Activated CD4-positive, alpha-beta T cell treated with anti-CD3 and anti-CD28 coated beads, Interleukin-2, amount 10 ng/mL, durations not matched to agents 7 days and 5 days (primary cell): ENCODE data around the gene SRP68. TPM values are rescaled to one million over a fixed set of nuclear protein-coding genes. Genes with fewer than 3 reads are reported as not detected.

Experiments
- CTCF ChIA-PET: fragments of 350-600 bp; sonication (Branson Sonifier 250); formaldehyde crosslinking; loops from one replicate; lab custom pipeline; 2021; ENCODE audit warnings: antibody characterized with exemption; lab: Charles Lee
- POLR2A ChIA-PET: fragments of 350-600 bp; sonication (Branson Sonifier 250); formaldehyde crosslinking; loops from one replicate; lab custom pipeline; 2021; ENCODE audit warnings: antibody characterized with exemption; lab: Charles Lee
- DNase-seq: peaks from one replicate; pipeline ENCODE4 v3.0.0-alpha.2; 2020
- H3K27ac Mint-ChIP-seq: one replicate; pipeline ENCODE4 v1.8.0; 2021; ENCODE audit warnings: mild to moderate bottlenecking, moderate library complexity, mixed read lengths
- H3K27me3 Mint-ChIP-seq: one replicate; pipeline ENCODE4 v1.8.0; 2021; ENCODE audit warnings: mixed read lengths
- H3K36me3 Mint-ChIP-seq: one replicate; pipeline ENCODE4 v1.8.0; 2021; ENCODE audit warnings: low read depth, mixed read lengths
- H3K4me1 Mint-ChIP-seq: one replicate; pipeline ENCODE4 v1.8.0; 2021; ENCODE audit warnings: mixed read lengths
- H3K4me3 Mint-ChIP-seq: one replicate; pipeline ENCODE4 v1.8.0; 2021; ENCODE audit warnings: mild to moderate bottlenecking, moderate library complexity, mixed read lengths
- H3K9me3 Mint-ChIP-seq: one replicate; pipeline ENCODE4 v1.8.0; 2021; ENCODE audit warnings: mixed read lengths
- total RNA-seq, 2 experiments: library from RNA; stranded (reverse); gene quantifications; one replicate each; pipeline ENCODE4 v1.2.3, GENCODE V29; 2021

Gene SRP68
- total RNA-seq, 2 experiments from 2014 or later: 91.3 to 96.0 TPM

GRCh38 chr17:76017481-76018339 lies 54.6 kb downstream of the SRP68 start:
- CTCF ChIA-PET: interaction anchor here (0.6 to 2.8 kb wide), 6 partner anchors 9 to 298 kb away, joined by 3 to 7 read pairs (median 5); partner anchors contain the start of gene EVPL
- Mint-ChIP-seq H3K4me3 (no peak overlapping the region), H3K4me1 (peaks cover 5% of the 10 kb centered on the region), H3K9me3 (no peaks in the 10 kb centered on the region), H3K27me3 (no peaks in the 10 kb centered on the region), H3K36me3 (no peaks in the 10 kb centered on the region), H3K27ac (no peak overlapping the region)
- POLR2A ChIA-PET: no interaction called here
- DNase-seq: no peak

DNA sequence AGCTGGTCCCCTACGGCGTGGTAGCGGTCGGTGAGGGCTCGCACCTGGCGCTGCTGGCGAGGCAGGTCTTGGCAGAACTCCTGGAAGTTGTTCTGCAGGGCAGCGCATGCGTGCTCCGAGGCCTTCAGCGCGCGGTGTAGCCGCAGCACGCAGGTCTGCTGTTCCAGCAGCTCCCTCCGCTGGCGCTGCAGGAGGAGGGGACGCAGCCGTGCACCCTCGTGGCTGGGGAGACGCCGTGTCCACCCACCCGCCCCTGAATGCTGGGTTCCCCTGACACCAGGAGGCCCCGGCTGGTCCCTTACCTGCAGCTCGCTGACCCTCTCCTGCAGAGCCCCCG lies 57.4 kb downstream of the SRP68 start:
- DNase-seq: no peak
- no peaks in the 10 kb centered on the region for H3K36me3 Mint-ChIP-seq
- POLR2A ChIA-PET: interaction anchor here (0.9 kb wide), 1 partner anchor 21 kb away, joined by 3 read pairs; no protein-coding TSS in a partner anchor
- no peaks in the 10 kb centered on the region for H3K9me3 Mint-ChIP-seq
- CTCF ChIA-PET: interaction anchor here (0.8 to 2.3 kb wide), 27 partner anchors 10 to 383 kb away, joined by 3 to 31 read pairs (median 4); partner anchors contain the start of genes CDK3, EXOC7, SRP68 and WBP2
- no peaks in the 10 kb centered on the region for H3K27me3 Mint-ChIP-seq
- H3K4me1 Mint-ChIP-seq: peaks cover 5% of the 10 kb centered on the region
- no peak overlapping the region for H3K27ac Mint-ChIP-seq
- no peak overlapping the region for H3K4me3 Mint-ChIP-seq

GRCh38 chr17:76014100-76014924 lies 58.0 kb downstream of the SRP68 start:
- Mint-ChIP-seq H3K4me3 (no peak overlapping the region), H3K27me3 (no peaks in the 10 kb centered on the region), H3K4me1 (peaks cover 5% of the 10 kb centered on the region), H3K27ac (peak overlapping the region; percentile 62), H3K36me3 (no peaks in the 10 kb centered on the region), H3K9me3 (no peaks in the 10 kb centered on the region)
- peak; percentile 84 for DNase-seq
- ChIA-PET POLR2A (interaction anchor here (0.9 kb wide), 1 partner anchor 21 kb away, joined by 3 read pairs; no protein-coding TSS in a partner anchor), CTCF (interaction anchor here (0.6 to 2.3 kb wide), 37 partner anchors 9 to 384 kb away, joined by 3 to 31 read pairs (median 4); partner anchors contain the start of genes CDK3, EXOC7, SPHK1 and SRP68)

DNA sequence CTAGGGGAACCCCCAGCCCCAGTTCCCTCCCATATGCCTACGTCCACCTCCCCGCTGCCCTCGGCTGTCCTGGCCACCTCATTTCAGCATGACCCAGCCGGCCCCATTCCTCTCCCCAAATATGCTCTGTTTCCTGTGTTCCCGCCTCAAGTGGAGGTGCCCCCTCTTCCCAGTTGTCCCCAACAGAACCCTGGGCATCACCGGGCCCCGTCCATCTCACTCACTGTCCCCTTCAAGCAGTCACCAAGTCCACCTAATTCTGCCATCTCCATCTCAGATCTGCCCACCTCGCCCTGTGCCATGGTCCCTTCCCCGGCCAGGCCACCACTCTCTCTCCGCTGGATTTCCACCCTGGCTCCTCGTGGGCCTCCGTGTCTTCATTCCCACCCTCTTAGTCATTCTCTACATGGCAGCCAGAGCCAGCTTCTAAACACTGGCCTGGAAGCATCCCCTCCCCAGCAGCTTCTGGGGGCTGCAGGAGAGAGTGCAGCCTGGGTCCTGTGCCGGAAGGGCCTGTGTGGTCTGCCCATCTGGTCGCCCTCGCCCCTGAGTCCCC lies 58.9 kb downstream of the SRP68 start:
- CTCF ChIA-PET: interaction anchor here (0.6 to 2.3 kb wide), 25 partner anchors 8 to 371 kb away, joined by 3 to 31 read pairs (median 4); partner anchors contain the start of genes CDK3, SPHK1 and WBP2
- Mint-ChIP-seq H3K9me3 (no peaks in the 10 kb centered on the region), H3K27me3 (no peaks in the 10 kb centered on the region), H3K4me1 (peaks cover 5% of the 10 kb centered on the region), H3K36me3 (no peaks in the 10 kb centered on the region), H3K27ac (peak overlapping the region; percentile 64), H3K4me3 (no peak overlapping the region)
- POLR2A ChIA-PET: no interaction called here
- DNase-seq: no peak

DNA sequence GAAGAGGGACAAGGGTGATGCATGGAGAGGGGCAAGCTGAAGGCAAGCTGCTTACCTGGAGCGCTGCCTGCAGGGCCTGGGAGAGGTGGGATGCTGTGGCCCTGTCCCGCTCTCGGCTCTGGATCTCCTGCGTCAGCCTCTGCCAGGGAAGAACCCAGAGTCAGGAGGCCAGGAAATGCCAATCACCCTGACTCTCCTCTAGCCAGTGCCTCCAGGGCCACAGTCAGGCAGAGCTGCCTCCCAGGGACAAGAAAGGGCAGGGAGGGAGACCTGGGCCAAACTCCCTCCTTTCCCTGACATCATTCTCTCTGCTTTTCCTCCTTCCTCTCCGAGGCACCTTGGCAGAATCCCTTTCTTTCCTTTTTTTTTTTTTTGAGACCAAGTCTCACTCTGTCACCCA lies 60.4 kb downstream of the SRP68 start:
- ChIA-PET CTCF (interaction anchor here (0.6 to 5.0 kb wide), 5 partner anchors 12 to 387 kb away, joined by 3 to 29 read pairs (median 4); partner anchors contain the start of gene CDK3), POLR2A (no interaction called here)
- Mint-ChIP-seq H3K27me3 (no peaks in the 10 kb centered on the region), H3K4me3 (no peak overlapping the region), H3K9me3 (no peaks in the 10 kb centered on the region), H3K27ac (peak overlapping the region; percentile 41), H3K36me3 (no peaks in the 10 kb centered on the region), H3K4me1 (peaks cover 5% of the 10 kb centered on the region)
- no peak for DNase-seq

DNA sequence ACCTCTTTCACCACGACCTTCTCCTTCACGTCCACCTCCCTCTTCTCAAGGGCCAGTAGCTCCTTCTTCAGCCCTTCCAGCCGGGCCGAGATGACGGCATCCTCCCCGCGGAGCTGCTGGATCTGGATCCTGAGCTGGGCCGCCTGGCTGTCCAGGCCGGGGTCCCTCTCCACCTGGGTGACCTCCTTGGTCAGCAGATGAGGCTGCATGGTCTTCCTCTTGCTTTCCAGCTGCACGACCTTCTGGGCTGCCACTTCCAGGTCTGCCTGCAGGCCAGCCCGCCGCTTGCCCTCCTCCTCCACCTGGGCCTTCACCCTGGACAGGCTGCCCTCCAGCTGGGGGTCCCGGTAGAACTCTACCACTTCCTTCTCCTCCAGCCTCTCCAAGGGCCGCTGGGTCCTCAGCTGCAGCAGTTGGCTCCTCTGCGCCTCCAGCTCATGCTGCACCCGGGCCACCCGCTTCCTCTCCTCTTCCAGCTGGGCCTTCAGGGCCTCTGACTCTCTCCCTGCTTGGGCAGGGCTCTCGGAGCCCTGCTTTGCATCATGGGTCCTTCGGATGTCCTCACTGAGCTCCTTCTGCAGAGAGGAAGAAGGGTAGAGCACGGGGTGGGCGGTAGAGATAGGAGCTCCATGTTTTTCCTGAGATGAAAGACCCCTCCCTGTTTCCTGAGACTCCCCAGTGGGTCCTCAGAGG lies 62.2 kb downstream of the SRP68 start:
- H3K9me3 Mint-ChIP-seq: no peaks in the 10 kb centered on the region

DNA sequence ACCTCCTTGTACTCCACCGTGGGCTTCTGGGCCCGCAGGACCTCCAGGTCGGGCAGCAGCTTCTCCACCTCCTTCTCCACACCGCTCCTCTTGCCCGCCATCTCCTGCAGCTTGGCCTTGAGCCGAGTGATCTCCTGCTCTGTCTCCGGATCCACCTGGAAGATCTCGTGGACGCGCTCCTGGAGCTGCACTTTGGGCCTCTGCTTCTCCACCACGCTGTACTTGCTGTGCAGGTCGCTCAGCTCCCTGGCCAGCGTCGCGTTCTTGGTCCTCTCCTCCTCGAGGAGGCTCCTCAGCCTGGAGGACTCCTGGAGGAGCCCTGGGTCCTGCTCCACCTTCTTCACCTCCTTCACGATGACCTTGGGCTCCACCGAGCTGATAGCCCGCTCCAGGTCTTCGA lies 62.9 kb downstream of the SRP68 start:
- ChIA-PET CTCF (interaction anchor here (0.6 to 5.0 kb wide), 4 partner anchors 9 to 428 kb away, joined by 3 to 29 read pairs (median 9); partner anchors contain the start of genes CDK3 and MRPL38), POLR2A (no interaction called here)
- no peaks in the 10 kb centered on the region for H3K9me3 Mint-ChIP-seq
- DNase-seq: no peak
- no peak overlapping the region for H3K27ac Mint-ChIP-seq
- H3K4me3 Mint-ChIP-seq: no peak overlapping the region
- H3K36me3 Mint-ChIP-seq: no peaks in the 10 kb centered on the region
- H3K27me3 Mint-ChIP-seq: no peaks in the 10 kb centered on the region
- H3K4me1 Mint-ChIP-seq: peaks cover 7% of the 10 kb centered on the region

More for the DNA sequence above, 62.2 kb downstream of the SRP68 start:
- no peaks in the 10 kb centered on the region for H3K36me3 Mint-ChIP-seq
- H3K27me3 Mint-ChIP-seq: no peaks in the 10 kb centered on the region
- H3K4me1 Mint-ChIP-seq: peaks cover 7% of the 10 kb centered on the region
- no peak overlapping the region for H3K4me3 Mint-ChIP-seq
- DNase-seq: no peak
- H3K27ac Mint-ChIP-seq: no peak overlapping the region
- ChIA-PET CTCF (interaction anchor here (0.5 to 5.0 kb wide), 5 partner anchors 10 to 540 kb away, joined by 3 to 29 read pairs (median 5); partner anchors contain the start of gene CDK3), POLR2A (no interaction called here)

DNA sequence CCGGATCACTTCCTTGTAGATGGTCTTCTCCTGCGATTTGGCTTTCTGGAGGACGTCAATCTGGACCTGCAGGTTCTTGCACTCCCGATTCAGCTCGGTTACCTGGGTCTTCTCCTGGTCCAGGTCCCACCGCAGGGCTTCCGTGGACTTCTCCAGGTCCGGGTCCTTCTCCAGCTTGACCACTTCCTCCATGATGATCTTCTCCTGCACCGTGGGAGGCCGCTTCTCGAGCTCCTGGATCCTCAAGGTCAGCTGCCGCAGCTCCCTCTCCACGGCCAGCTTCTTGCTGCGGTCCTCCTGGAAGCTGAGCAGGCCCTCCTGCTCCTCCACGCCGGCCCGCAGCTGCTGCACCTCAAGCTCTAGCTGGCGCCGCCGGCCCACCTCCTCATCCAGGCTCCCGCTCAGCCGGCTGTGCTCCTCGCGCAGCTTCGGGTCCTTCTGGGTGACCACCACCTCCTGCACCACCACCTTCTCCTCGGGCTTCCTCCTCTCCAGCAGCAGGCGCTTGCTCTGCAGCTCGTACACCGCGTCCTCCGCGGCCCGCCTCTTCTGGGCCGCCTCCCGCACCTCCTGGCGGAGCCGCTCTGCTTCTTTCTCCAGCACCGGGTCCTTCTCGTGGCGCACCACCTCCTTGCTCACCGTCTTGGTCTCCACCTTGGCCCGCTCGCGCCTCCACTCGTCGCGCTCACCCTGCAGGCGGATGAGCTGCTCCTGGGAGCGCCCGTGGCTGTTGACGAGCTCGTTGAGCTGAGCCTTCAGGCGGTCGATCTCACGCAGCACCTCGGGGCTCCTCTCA lies 63.5 kb downstream of the SRP68 start:
- DNase-seq: no peak
- H3K27ac Mint-ChIP-seq: no peak overlapping the region
- no peaks in the 10 kb centered on the region for H3K36me3 Mint-ChIP-seq
- H3K4me1 Mint-ChIP-seq: peaks cover 2% of the 10 kb centered on the region
- ChIA-PET POLR2A (interaction anchor here (0.6 kb wide), 1 partner anchor 231 kb away, joined by 3 read pairs; no protein-coding TSS in a partner anchor), CTCF (interaction anchor here (0.6 to 5.0 kb wide), 5 partner anchors 8 to 427 kb away, joined by 3 to 29 read pairs (median 5); partner anchors contain the start of genes CDK3, GALK1 and MRPL38)
- H3K9me3 Mint-ChIP-seq: no peaks in the 10 kb centered on the region
- H3K27me3 Mint-ChIP-seq: no peaks in the 10 kb centered on the region
- H3K4me3 Mint-ChIP-seq: no peak overlapping the region

GRCh38 chr17:76008208-76008607 lies 64.1 kb downstream of the SRP68 start:
- Mint-ChIP-seq H3K36me3 (no peaks in the 10 kb centered on the region), H3K27me3 (no peaks in the 10 kb centered on the region), H3K9me3 (no peaks in the 10 kb centered on the region), H3K27ac (peak overlapping the region; percentile 9), H3K4me1 (peaks cover 2% of the 10 kb centered on the region), H3K4me3 (no peak overlapping the region)
- POLR2A ChIA-PET: no interaction called here
- CTCF ChIA-PET: interaction anchor here (0.6 to 5.0 kb wide), 6 partner anchors 8 to 335 kb away, joined by 3 to 29 read pairs (median 5); partner anchors contain the start of genes CDK3, GALK1 and MRPL38
- no peak for DNase-seq

- no peak overlapping the region for H3K27ac Mint-ChIP-seq
- H3K36me3 Mint-ChIP-seq: no peaks in the 10 kb centered on the region
- no peak overlapping the region for H3K4me3 Mint-ChIP-seq
- no peak for DNase-seq
- ChIA-PET POLR2A (no interaction called here), CTCF (interaction anchor here (0.6 to 5.0 kb wide), 5 partner anchors 7 to 336 kb away, joined by 3 to 29 read pairs (median 7); partner anchors contain the start of genes CDK3 and MRPL38)
- peaks cover 2% of the 10 kb centered on the region for H3K4me1 Mint-ChIP-seq
- no peaks in the 10 kb centered on the region for H3K9me3 Mint-ChIP-seq
- H3K27me3 Mint-ChIP-seq: no peaks in the 10 kb centered on the region
These were observed 64.5 kb downstream of the SRP68 start for GRCh38 chr17:76007850-76008165.
